ENCODE data around the gene EPHA3. TPM values are rescaled to one million over a fixed set of nuclear protein-coding genes. Genes with fewer than 3 reads are reported as not detected.

EPHA3 gene
- total and polyA plus RNA-seq, 4 donors: 0.18 to 11.7 (median 1.5) TPM

GRCh38 chr3:89373434-89373833 is 266.0 kb downstream of the EPHA3 start:
- Histone ChIP-seq H3K36me3 (ENCODE audit: control insufficient read depth in 4 of 4, insufficient read depth in 4 of 4, low read length in 4 of 4) (no peaks in the 10 kb centered on the region), H3K4me3 (no peak overlapping the region), H3K9ac (ENCODE audit: insufficient read depth in 1 of 2, low read length in 2 of 2) (no peak overlapping the region), H3K4me1 (ENCODE audit: control insufficient read depth in 5 of 5, insufficient read depth in 5 of 5, low read length in 5 of 5) (no peaks in the 10 kb centered on the region), H3K9me3 (ENCODE audit: control insufficient read depth in 4 of 4, insufficient read depth in 3 of 4, low read length in 3 of 4) (no peaks in the 10 kb centered on the region), H3K27me3 (ENCODE audit: control insufficient read depth in 3 of 3, insufficient read depth in 3 of 3, low read length in 2 of 3) (no peaks in the 10 kb centered on the region), H3K27ac (ENCODE audit: low read depth in 1 of 2, low read length in 1 of 2) (no peak overlapping the region)
- DNase-seq (no peak), ATAC-seq (ENCODE audit: insufficient read depth, low FRiP score) (no peak)
- TF ChIP-seq CTCF (IDR thresholded peaks at IDR 0.05; ENCODE audit: control extremely low read depth, extremely low read depth): no peak

GRCh38 chr3:89375451-89375850 is 268.0 kb downstream of the EPHA3 start:
- no peak for TF ChIP-seq CTCF (IDR thresholded peaks at IDR 0.05; ENCODE audit: control extremely low read depth, extremely low read depth)
- Histone ChIP-seq H3K27me3 (ENCODE audit: control insufficient read depth in 3 of 3, insufficient read depth in 3 of 3, low read length in 2 of 3) (no peaks in the 10 kb centered on the region), H3K9ac (ENCODE audit: insufficient read depth in 1 of 2, low read length in 2 of 2) (no peak overlapping the region), H3K27ac (ENCODE audit: low read depth in 1 of 2, low read length in 1 of 2) (no peak overlapping the region), H3K4me1 (ENCODE audit: control insufficient read depth in 5 of 5, insufficient read depth in 5 of 5, low read length in 5 of 5) (no peaks in the 10 kb centered on the region), H3K4me3 (no peak overlapping the region), H3K9me3 (ENCODE audit: control insufficient read depth in 4 of 4, insufficient read depth in 3 of 4, low read length in 3 of 4) (no peaks in the 10 kb centered on the region), H3K36me3 (ENCODE audit: control insufficient read depth in 4 of 4, insufficient read depth in 4 of 4, low read length in 4 of 4) (no peaks in the 10 kb centered on the region)
- no peak for ATAC-seq (ENCODE audit: insufficient read depth, low FRiP score)
- WGBS, 2 donors: 37 to 54% methylated on average over 1 of the region's 1 CpG
- no peak for DNase-seq

GRCh38 chr3:89380016-89380415 is 272.6 kb downstream of the EPHA3 start:
- DNase-seq (no peak), ATAC-seq (ENCODE audit: insufficient read depth, low FRiP score) (no peak)
- H3K9ac ChIP-seq (ENCODE audit: insufficient read depth in 1 of 2, low read length in 2 of 2): no peak overlapping the region
- no peak overlapping the region for H3K4me3 ChIP-seq
- no peaks in the 10 kb centered on the region for H3K4me1 ChIP-seq (ENCODE audit: control insufficient read depth in 5 of 5, insufficient read depth in 5 of 5, low read length in 5 of 5)
- TF ChIP-seq CTCF (IDR thresholded peaks at IDR 0.05; ENCODE audit: control extremely low read depth, extremely low read depth): no peak
- H3K9me3 ChIP-seq (ENCODE audit: control insufficient read depth in 4 of 4, insufficient read depth in 3 of 4, low read length in 3 of 4): no peaks in the 10 kb centered on the region
- WGBS, 2 donors: 86 to 90% methylated on average over 4 of the region's 4 CpGs
- H3K27ac ChIP-seq (ENCODE audit: low read depth in 1 of 2, low read length in 1 of 2): no peak overlapping the region
- H3K36me3 ChIP-seq (ENCODE audit: control insufficient read depth in 4 of 4, insufficient read depth in 4 of 4, low read length in 4 of 4): no peaks in the 10 kb centered on the region
- no peaks in the 10 kb centered on the region for H3K27me3 ChIP-seq (ENCODE audit: control insufficient read depth in 3 of 3, insufficient read depth in 3 of 3, low read length in 2 of 3)

GRCh38 chr3:89392991-89393390 is 285.6 kb downstream of the EPHA3 start:
- Histone ChIP-seq H3K27ac (ENCODE audit: low read depth in 1 of 2, low read length in 1 of 2) (no peak overlapping the region), H3K4me3 (no peak overlapping the region), H3K4me1 (ENCODE audit: control insufficient read depth in 5 of 5, insufficient read depth in 5 of 5, low read length in 5 of 5) (peaks cover 0 to 15% (median 0%) of the 10 kb centered on the region in 5 donors), H3K36me3 (ENCODE audit: control insufficient read depth in 4 of 4, insufficient read depth in 4 of 4, low read length in 4 of 4) (no peaks in the 10 kb centered on the region), H3K9ac (ENCODE audit: insufficient read depth in 1 of 2, low read length in 2 of 2) (no peak overlapping the region), H3K27me3 (ENCODE audit: control insufficient read depth in 3 of 3, insufficient read depth in 3 of 3, low read length in 2 of 3) (no peaks in the 10 kb centered on the region), H3K9me3 (ENCODE audit: control insufficient read depth in 4 of 4, insufficient read depth in 3 of 4, low read length in 3 of 4) (no peaks in the 10 kb centered on the region)
- WGBS, 2 donors: 82 to 85% methylated on average over 3 of the region's 3 CpGs
- no peak for ATAC-seq (ENCODE audit: insufficient read depth, low FRiP score)
- no peak for TF ChIP-seq CTCF (IDR thresholded peaks at IDR 0.05; ENCODE audit: control extremely low read depth, extremely low read depth)
- DNase-seq: peak in 2 of 3 donors; percentile 65 to 71

All from lung (tissue), 12 donors.